Pancreas (tissue), 10 donors: ENCODE data around the gene PADI3. TPM values are rescaled to one million over a fixed set of nuclear protein-coding genes. Genes with fewer than 3 reads are reported as not detected.

Experiments used
- ATAC-seq, 4 donors: fragments of 200-7000 bp; cut with Tn5 transposase; one replicate each; pipeline versions ENCODE4 v1.8.0 to v1.9.1; 2020; ENCODE audit warnings: mild to moderate bottlenecking in 4 of 4, moderate library complexity in 4 of 4
- DNase-seq, 6 donors: peaks; one replicate each; pipeline ENCODE4 v3.0.0-alpha.2; 2020
- FAIRE-seq: peaks from 2 replicates; lab custom pipeline; 2012; peaks lifted over from hg19 to GRCh38; lab: Jason Lieb, UNC
- H3K27ac ChIP-seq, 4 donors: fragments of 200-600 bp; sonication (generic); 1 replicate in 3 of 4; 2 replicates in 1 of 4; pipeline versions ENCODE4 v1.5.0 to v1.8.0; 2020
- H3K27me3 ChIP-seq, 4 donors: fragments of 200-600 bp; one replicate each; pipeline ENCODE4 v1.8.0; 2021
- H3K36me3 ChIP-seq, 3 donors: fragments of 200-600 bp; sonication (generic) in 1 of 3; one replicate each; pipeline versions ENCODE4 v1.5.0 to v1.8.0; 2020 to 2021
- H3K4me1 ChIP-seq, 3 donors: fragments of 200-600 bp; one replicate each; pipeline ENCODE4 v1.8.0; 2021
- H3K4me3 ChIP-seq, 4 donors: fragments of 200-600 bp; sonication (generic) in 2 of 4; one replicate each; pipeline versions ENCODE4 v1.5.0 to v1.8.0; 2020 to 2021
- H3K9me3 ChIP-seq, 4 donors: fragments of 200-600 bp; one replicate each; pipeline ENCODE4 v1.8.0; 2021
- WGBS, 2 donors: extraction: QIAGEN DNeasy Blood & Tissue Kit; methylation state at CpG; one replicate each; pipeline ENCODE4 v1.1.7; 2013; 5-methylcytosine and 5-hydroxymethylcytosine counted together
- intact Hi-C, 3 donors: fragments of 100-400 bp; cut with DNase I; formaldehyde crosslinking; loops; one replicate each; pipeline versions ENCODE4 v1.11.1 to v1.14.2; 2022
- polyA plus RNA-seq, 2 donors: library from polyadenylated mRNA; stranded (reverse); fragments of 200-250 nt; gene quantifications; one replicate each; pipeline ENCODE4 v1.2.3, GENCODE V29; 2013
- total RNA-seq, 6 donors: library from RNA; stranded (reverse); fragmentation: NEBNext Ultra II Directional in 4 of 6; extraction: Animal tissue kit (Norgen Biotek cat#: 25700) in 4 of 6; gene quantifications; one replicate each; pipeline versions ENCODE4 v1.2.1 to v1.2.4, GENCODE V29; 2021 to 2023
- TF ChIP-seq, protein P1 (sequence below), 4 donors: fragments of 200-600 bp; sonication (generic) in 3 of 4; IDR thresholded peaks; one replicate each; pipeline versions ENCODE4 v1.5.0 to v1.8.0; 2021; ENCODE audit warnings: antibody characterized with exemption in 4 of 4
- donor health status: healthy with polysubstance abuse.
- donor health status: DM: no; HTN: no; CAD: no; lungs with moderate emphysema.
- donor health status: DM: no; HTN: no; CAD: no.
- donor health status: control.
- donor health status: control.
- donor health status: Bipolar disorder and iron deficiency.
- donor health status: DM: yes; HTN: yes; CAD: no.
- donor health status: DM: no; HTN: no; CAD: no.
- donor health status: DM: no; HTN: no; CAD: no.
- donor health status: DM: yes; HTN: yes; CAD: no.

PADI3 gene
- total and polyA plus RNA-seq, 8 donors, result not detected

DNA sequence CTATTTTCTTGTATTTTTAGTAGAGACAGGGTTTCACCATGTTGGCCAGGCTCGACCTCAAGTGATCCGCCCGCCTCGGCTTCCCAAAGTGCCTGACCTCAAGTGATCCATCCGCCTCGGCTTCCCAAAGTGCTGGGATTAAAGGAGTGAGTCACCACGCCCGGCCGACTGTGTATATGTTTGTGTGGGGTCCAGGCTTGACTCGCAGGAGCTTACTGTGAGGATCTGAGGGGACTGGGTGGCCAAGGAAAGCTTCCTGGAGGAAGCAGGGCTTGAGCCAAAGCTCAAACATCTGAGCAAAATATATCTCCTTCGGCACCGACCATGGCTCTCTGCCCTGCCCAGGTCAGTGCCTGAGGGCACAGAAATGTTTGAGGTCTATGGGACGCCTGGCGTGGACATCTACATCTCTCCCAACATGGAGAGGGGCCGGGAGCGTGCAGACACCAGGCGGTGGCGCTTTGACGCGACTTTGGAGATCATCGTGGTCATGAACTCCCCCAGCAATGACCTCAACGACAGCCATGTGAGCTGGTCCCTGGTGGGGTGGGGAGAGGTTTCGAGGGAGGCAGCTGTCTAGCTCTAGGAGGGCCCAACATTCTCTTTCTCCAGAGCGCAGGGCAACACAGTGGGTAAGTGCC, 10.5 kb downstream of the PADI3 start:
- Histone ChIP-seq H3K4me3 (no peak overlapping the region), H3K9me3 (no peaks in the 10 kb centered on the region), H3K4me1 (no peaks in the 10 kb centered on the region), H3K36me3 (no peaks in the 10 kb centered on the region), H3K27ac (no peak overlapping the region), H3K27me3 (no peaks in the 10 kb centered on the region)
- intact Hi-C loops, result no loop called here
- DNase-seq (no peak), ATAC-seq (no peak), FAIRE-seq (no peak)
- 75 to 84% methylated on average over 24 of the region's 24 CpGs for WGBS, 2 donors
- TF ChIP-seq, protein P1, sequence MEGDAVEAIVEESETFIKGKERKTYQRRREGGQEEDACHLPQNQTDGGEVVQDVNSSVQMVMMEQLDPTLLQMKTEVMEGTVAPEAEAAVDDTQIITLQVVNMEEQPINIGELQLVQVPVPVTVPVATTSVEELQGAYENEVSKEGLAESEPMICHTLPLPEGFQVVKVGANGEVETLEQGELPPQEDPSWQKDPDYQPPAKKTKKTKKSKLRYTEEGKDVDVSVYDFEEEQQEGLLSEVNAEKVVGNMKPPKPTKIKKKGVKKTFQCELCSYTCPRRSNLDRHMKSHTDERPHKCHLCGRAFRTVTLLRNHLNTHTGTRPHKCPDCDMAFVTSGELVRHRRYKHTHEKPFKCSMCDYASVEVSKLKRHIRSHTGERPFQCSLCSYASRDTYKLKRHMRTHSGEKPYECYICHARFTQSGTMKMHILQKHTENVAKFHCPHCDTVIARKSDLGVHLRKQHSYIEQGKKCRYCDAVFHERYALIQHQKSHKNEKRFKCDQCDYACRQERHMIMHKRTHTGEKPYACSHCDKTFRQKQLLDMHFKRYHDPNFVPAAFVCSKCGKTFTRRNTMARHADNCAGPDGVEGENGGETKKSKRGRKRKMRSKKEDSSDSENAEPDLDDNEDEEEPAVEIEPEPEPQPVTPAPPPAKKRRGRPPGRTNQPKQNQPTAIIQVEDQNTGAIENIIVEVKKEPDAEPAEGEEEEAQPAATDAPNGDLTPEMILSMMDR (IDR thresholded peaks at IDR 0.05), result no peak

DNA sequence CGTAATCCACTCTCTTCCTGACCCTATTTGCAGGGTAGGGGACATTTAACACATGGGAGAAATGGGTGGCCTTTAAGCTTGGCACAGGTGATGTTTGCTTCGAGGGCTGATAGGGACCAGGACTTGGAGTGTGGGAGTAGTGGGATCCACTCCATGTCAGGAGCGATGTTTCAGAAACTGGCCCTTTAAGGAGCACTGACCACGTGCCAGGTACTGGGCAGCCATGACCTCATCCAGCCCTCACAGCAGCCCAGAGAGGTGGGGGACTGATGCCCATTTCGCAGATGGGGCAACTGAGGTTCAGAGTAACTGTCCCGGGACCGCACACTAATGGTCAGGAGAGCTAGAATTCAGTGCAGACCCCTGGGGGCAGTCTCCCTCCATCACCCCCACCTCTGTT, 11.4 kb downstream of the PADI3 start:
- Histone ChIP-seq H3K27me3 (no peaks in the 10 kb centered on the region), H3K36me3 (no peaks in the 10 kb centered on the region), H3K27ac (no peak overlapping the region), H3K9me3 (no peaks in the 10 kb centered on the region), H3K4me3 (no peak overlapping the region), H3K4me1 (no peaks in the 10 kb centered on the region)
- WGBS, 2 donors, result 72 to 85% methylated on average over 7 of the region's 7 CpGs
- no peak for FAIRE-seq
- no peak for ATAC-seq
- TF ChIP-seq, protein P1 (IDR thresholded peaks at IDR 0.05), result no peak
- intact Hi-C loops, result no loop called here
- no peak for DNase-seq

DNA sequence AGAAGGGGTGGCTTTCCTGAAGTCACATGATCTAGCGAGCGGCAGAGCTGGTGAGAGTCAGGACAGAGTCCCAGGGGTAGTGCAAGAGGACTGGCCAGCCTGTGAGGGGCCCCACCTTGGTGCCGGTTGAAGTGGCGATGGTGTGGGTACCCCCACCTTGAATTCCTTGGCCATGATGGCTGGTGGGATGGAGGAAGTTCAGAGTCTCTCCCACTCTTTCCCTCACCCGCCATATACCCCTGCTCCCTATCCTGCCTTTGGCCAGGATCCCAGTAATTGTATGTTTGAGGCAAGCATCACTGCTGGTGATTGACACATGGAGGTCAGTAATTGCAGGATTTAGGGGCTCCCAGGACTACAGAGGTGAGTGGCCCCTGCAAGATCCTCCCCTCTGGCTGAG, 11.8 kb downstream of the PADI3 start:
- 79 to 82% methylated on average over 5 of the region's 5 CpGs for WGBS, 2 donors
- Histone ChIP-seq H3K4me1 (no peaks in the 10 kb centered on the region), H3K4me3 (no peak overlapping the region), H3K27me3 (no peaks in the 10 kb centered on the region), H3K27ac (no peak overlapping the region), H3K36me3 (no peaks in the 10 kb centered on the region), H3K9me3 (no peaks in the 10 kb centered on the region)
- FAIRE-seq, result no peak
- no peak for ATAC-seq
- TF ChIP-seq, protein P1 (IDR thresholded peaks at IDR 0.05), result no peak
- intact Hi-C loops, result no loop called here
- DNase-seq, result no peak

DNA sequence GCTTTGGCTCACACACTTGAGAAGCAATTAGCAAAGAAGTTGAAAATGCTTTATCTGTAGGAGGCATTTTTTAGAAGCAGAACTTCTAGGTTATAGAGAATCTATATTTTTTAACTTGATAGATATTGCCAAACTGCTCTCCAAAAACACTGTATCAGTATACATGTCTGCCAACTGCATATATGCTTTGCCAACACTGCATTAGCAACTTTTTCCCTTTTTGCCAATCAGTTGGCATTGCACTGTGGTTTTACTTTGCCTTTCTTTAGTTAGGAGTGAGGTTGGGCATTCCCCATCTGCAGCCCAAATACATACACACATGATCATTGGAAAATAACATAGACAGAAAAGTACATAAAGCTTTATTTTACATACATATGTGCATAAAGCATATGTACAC, 15.0 kb downstream of the PADI3 start:
- Histone ChIP-seq H3K9me3 (no peaks in the 10 kb centered on the region), H3K27ac (no peak overlapping the region), H3K4me3 (no peak overlapping the region), H3K27me3 (no peaks in the 10 kb centered on the region), H3K36me3 (no peaks in the 10 kb centered on the region), H3K4me1 (no peaks in the 10 kb centered on the region)
- FAIRE-seq (no peak), ATAC-seq (no peak), DNase-seq (no peak)
- TF ChIP-seq, protein P1 (IDR thresholded peaks at IDR 0.05), result no peak
- intact Hi-C loops, result no loop called here

DNA sequence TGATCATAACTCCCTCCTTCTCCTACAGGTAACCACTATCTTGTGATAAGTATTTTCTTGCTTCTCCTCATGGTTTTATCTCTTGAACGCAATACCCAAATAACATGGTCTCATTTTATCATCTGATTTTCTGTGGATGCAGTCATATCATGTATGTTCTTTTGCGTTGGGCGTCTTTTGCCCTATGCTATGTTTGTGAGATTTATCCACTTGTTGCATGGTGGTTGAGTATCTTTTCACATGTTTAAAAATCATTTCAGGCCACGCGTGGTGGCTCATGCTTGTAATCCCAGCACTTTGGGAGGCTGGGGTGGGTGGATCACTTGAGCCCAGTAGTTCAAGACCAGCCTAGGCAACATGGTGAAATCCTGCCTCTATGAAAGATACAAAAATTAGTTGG, 15.6 kb downstream of the PADI3 start:
- FAIRE-seq, result no peak
- TF ChIP-seq, protein P1 (IDR thresholded peaks at IDR 0.05), result no peak

More for the DNA sequence above, 15.6 kb downstream of the PADI3 start:
- Histone ChIP-seq H3K4me3 (no peak overlapping the region), H3K4me1 (no peaks in the 10 kb centered on the region), H3K27ac (no peak overlapping the region), H3K9me3 (no peaks in the 10 kb centered on the region), H3K36me3 (no peaks in the 10 kb centered on the region), H3K27me3 (no peaks in the 10 kb centered on the region)
- intact Hi-C loops, result no loop called here
- ATAC-seq (no peak), DNase-seq (no peak)
- 78 to 93% methylated on average over 5 of the region's 5 CpGs for WGBS, 2 donors
